ENCODE data around the gene ANKRD10.

- TF ChIP-seq CTCF (IDR thresholded peaks at IDR 0.05) (no peak), POLR2A (IDR thresholded peaks at IDR 0.05) (no peak)
Observed at GRCh38 chr13:110841846-110842245, 73.0 kb downstream of the ANKRD10 start.
